Neural progenitor cell (in vitro differentiated cells): Measurements from ENCODE around the gene TRIM25. TPM values are rescaled to one million over a fixed set of nuclear protein-coding genes. Genes with fewer than 3 reads are reported as not detected.

Experiments
- DNase-seq: peaks from one replicate; pipeline ENCODE4 v3.0.0-alpha.2; 2016; ENCODE audit warnings: low spot score
- H2AFZ ChIP-seq: fragments of 200-600 bp; sonication (generic); replicated peaks from 2 replicates; pipeline ENCODE4 v1.6.1; 2016; ENCODE audit warnings: antibody characterized with exemption
- H3F3A ChIP-seq: fragments of 200-600 bp; sonication (generic); 2 replicates; pipeline ENCODE4 v1.6.1; 2016; ENCODE audit warnings: antibody characterized with exemption, low read depth
- H3K27ac ChIP-seq: fragments of 200-600 bp; sonication (generic); 2 replicates; pipeline ENCODE4 v1.5.1; 2016; ENCODE audit warnings: mild to moderate bottlenecking
- H3K27me3 ChIP-seq: fragments of 200-600 bp; sonication (generic); 2 replicates; pipeline ENCODE4 v1.6.1; 2016; ENCODE audit warnings: mild to moderate bottlenecking, moderate library complexity
- H3K36me3 ChIP-seq: fragments of 200-600 bp; sonication (generic); 2 replicates; pipeline ENCODE4 v1.5.1; 2016
- H3K4me1 ChIP-seq: fragments of 200-600 bp; sonication (generic); 2 replicates; pipeline ENCODE4 v1.6.1; 2016; ENCODE audit warnings: mixed run types
- H3K4me2 ChIP-seq: fragments of 200-600 bp; sonication (generic); 2 replicates; pipeline ENCODE4 v1.6.1; 2016
- H3K4me3 ChIP-seq: fragments of 200-600 bp; sonication (generic); 2 replicates; pipeline ENCODE4 v1.5.1; 2016
- H3K79me2 ChIP-seq: fragments of 200-600 bp; sonication (generic); 2 replicates; pipeline ENCODE4 v1.6.1; 2016; ENCODE audit warnings: low read depth
- H3K9ac ChIP-seq: fragments of 200-600 bp; sonication (generic); 2 replicates; pipeline ENCODE4 v1.6.1; 2016
- H3K9me3 ChIP-seq: fragments of 200-600 bp; sonication (generic); 2 replicates; pipeline ENCODE4 v1.5.1; 2016; ENCODE audit warnings: low read depth
- H4K20me1 ChIP-seq: fragments of 200-600 bp; sonication (generic); 2 replicates; pipeline ENCODE4 v1.6.1; 2016; ENCODE audit warnings: low read depth
- H3K27ac Mint-ChIP-seq: 3 replicates; pipeline ENCODE4 v1.8.0; 2021; ENCODE audit warnings: mixed read lengths
- H3K27me3 Mint-ChIP-seq: 2 replicates; pipeline ENCODE4 v1.8.0; 2022; ENCODE audit warnings: low read depth, mild to moderate bottlenecking, inconsistent platforms, moderate library complexity, mixed read lengths; ENCODE audit not compliant: insufficient read depth
- H3K36me3 Mint-ChIP-seq: 3 replicates; pipeline ENCODE4 v1.8.0; 2021; ENCODE audit warnings: mixed read lengths
- H3K4me1 Mint-ChIP-seq: 3 replicates; pipeline ENCODE4 v1.8.0; 2021; ENCODE audit warnings: mixed read lengths
- H3K4me3 Mint-ChIP-seq: 3 replicates; pipeline ENCODE4 v1.8.0; 2021; ENCODE audit warnings: mild to moderate bottlenecking, moderate library complexity, mixed read lengths
- H3K9me3 Mint-ChIP-seq: 3 replicates; pipeline ENCODE4 v1.8.0; 2020; ENCODE audit warnings: mixed read lengths
- EZH2 ChIP-seq: fragments of 200-600 bp; sonication (generic); IDR thresholded peaks from 2 replicates; pipeline ENCODE4 v1.6.1; 2017; ENCODE audit warnings: antibody characterized with exemption, mild to moderate bottlenecking, moderate library complexity
- EZH2phosphoT487 ChIP-seq: fragments of 200-600 bp; sonication (generic); IDR thresholded peaks from 2 replicates; pipeline ENCODE4 v1.6.1; 2017; ENCODE audit warnings: antibody characterized with exemption
- total RNA-seq: library from RNA; depleted of rRNA; stranded (reverse); fragments of >200 nt; gene quantifications from 2 replicates; pipeline ENCODE4 v1.2.3, GENCODE V29; 2015; ENCODE audit warnings: low replicate concordance
- TF ChIP-seq, protein P1 (sequence below): fragments of 200-600 bp; sonication (generic); IDR thresholded peaks from 2 replicates; pipeline ENCODE4 v1.5.1; 2017; ENCODE audit warnings: antibody characterized with exemption, mild to moderate bottlenecking

Gene TRIM25
- total RNA-seq, 1 donor from 2014 or later: 7.6 TPM

DNA sequence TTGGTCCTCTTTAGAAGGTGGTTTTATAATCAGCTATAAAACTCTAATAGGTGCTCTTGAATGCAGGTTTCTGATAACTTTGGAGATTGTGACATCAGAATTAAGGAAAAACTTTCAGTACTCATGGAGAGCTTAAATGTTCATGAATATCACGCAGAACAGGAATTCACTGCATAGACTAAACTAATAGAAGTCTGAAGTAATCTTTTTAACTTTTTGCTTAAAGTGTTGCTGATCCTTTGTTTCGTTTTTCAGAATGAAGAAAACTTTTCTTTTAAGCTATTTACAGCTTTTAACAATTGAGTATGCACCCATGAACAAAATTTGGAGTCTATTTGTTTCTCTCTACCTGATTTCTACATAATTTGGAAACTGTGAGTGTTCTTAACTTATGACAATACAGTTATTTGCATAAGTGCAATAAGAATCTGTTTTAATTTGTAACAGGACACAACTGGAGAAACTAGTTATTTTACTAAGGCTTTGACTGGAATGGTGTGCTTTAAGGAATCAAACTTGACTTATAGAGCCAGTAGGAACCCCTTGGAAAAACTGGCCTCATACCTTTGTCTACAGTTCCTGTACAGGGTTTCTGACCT lies 17.0 kb upstream of the TRIM25 start:
- Histone ChIP-seq H3K4me1 (no peaks in the 10 kb centered on the region), H3K9ac (no peak overlapping the region), H3K4me2 (no peak overlapping the region), H2AFZ (no peak overlapping the region), H4K20me1 (no peaks in the 10 kb centered on the region), H3K9me3 (peaks cover 28% of the 10 kb centered on the region), H3K36me3 (peaks cover 7% of the 10 kb centered on the region), H3K27ac (no peak overlapping the region), H3K4me3 (no peak overlapping the region), H3K27me3 (no peaks in the 10 kb centered on the region), H3F3A (no peaks in the 10 kb centered on the region), H3K79me2 (no peaks in the 10 kb centered on the region)
- Mint-ChIP-seq H3K9me3 (peaks cover 38% of the 10 kb centered on the region), H3K4me1 (no peaks in the 10 kb centered on the region), H3K27me3 (peaks cover 5% of the 10 kb centered on the region), H3K36me3 (peaks cover 24% of the 10 kb centered on the region), H3K4me3 (no peak overlapping the region), H3K27ac (no peak overlapping the region)
- no peak for DNase-seq
- TF ChIP-seq, protein P1, sequence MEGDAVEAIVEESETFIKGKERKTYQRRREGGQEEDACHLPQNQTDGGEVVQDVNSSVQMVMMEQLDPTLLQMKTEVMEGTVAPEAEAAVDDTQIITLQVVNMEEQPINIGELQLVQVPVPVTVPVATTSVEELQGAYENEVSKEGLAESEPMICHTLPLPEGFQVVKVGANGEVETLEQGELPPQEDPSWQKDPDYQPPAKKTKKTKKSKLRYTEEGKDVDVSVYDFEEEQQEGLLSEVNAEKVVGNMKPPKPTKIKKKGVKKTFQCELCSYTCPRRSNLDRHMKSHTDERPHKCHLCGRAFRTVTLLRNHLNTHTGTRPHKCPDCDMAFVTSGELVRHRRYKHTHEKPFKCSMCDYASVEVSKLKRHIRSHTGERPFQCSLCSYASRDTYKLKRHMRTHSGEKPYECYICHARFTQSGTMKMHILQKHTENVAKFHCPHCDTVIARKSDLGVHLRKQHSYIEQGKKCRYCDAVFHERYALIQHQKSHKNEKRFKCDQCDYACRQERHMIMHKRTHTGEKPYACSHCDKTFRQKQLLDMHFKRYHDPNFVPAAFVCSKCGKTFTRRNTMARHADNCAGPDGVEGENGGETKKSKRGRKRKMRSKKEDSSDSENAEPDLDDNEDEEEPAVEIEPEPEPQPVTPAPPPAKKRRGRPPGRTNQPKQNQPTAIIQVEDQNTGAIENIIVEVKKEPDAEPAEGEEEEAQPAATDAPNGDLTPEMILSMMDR: no peak
- TF ChIP-seq EZH2phosphoT487 (no peak), EZH2 (no peak)

DNA sequence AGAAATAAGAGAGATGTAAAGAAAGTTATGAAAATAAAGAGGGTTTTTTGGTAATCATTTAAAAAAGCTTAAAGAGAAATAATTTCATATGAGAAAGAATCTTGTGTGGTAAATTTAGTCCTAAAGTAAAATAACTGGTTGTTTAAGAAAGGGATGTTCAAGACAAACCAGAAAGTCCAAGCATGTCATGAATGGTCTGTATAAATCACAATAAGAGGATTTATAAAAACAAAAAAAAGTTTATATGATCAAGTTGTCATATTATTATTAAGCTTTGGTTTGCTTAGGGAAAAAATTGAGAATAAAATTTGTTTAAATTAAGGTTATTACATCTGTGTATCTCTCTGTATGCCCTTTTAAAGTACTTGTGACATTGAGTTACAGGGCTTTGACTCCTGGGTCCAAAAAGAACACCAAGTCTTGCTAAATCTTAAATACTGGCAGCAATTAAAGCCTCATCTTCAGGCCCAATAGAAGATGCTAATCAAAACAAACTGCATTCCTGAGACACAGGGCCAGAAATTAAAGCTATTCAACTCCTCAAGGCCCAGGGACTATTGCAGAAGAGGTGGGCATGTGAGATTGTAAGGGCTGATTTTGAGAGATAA lies 15.6 kb upstream of the TRIM25 start:
- Histone ChIP-seq H3K9me3 (peaks cover 28% of the 10 kb centered on the region), H3K27me3 (no peaks in the 10 kb centered on the region), H3K4me1 (no peaks in the 10 kb centered on the region), H4K20me1 (no peaks in the 10 kb centered on the region), H3F3A (no peaks in the 10 kb centered on the region), H3K79me2 (no peaks in the 10 kb centered on the region), H3K9ac (no peak overlapping the region), H3K27ac (no peak overlapping the region), H3K4me2 (no peak overlapping the region), H3K4me3 (no peak overlapping the region), H3K36me3 (peaks cover 7% of the 10 kb centered on the region), H2AFZ (no peak overlapping the region)
- TF ChIP-seq EZH2phosphoT487 (no peak), EZH2 (no peak)
- TF ChIP-seq, protein P1: no peak
- Mint-ChIP-seq H3K9me3 (peaks cover 38% of the 10 kb centered on the region), H3K27ac (no peak overlapping the region), H3K4me3 (no peak overlapping the region), H3K4me1 (no peaks in the 10 kb centered on the region), H3K36me3 (peaks cover 16% of the 10 kb centered on the region), H3K27me3 (peaks cover 5% of the 10 kb centered on the region)
- DNase-seq: peak; percentile 49

DNA sequence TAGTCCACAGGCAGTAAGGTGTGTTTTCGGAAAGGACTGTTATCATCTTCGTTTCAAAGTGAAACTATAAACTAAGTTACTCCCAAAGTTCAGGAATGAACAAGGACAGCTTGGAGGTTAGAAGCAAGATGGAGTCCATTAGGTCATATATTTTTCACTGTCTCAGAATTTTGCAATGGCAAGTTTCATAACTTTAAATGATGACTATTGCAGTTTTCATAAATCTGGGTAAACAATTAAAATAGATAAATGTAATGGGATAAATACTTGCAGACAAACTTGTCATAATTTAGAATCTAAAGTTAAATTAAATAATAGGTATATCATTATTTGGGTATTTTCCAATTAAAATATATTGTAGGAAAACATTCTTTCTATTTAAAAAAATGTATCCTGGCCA lies 14.7 kb upstream of the TRIM25 start:
- TF ChIP-seq, protein P1: no peak
- TF ChIP-seq EZH2phosphoT487: no peak
- no peak for TF ChIP-seq EZH2
- no peaks in the 10 kb centered on the region for H4K20me1 ChIP-seq
- no peak overlapping the region for H3K4me2 ChIP-seq
- peaks cover 7% of the 10 kb centered on the region for H3K36me3 ChIP-seq
- H2AFZ ChIP-seq: no peak overlapping the region
- no peaks in the 10 kb centered on the region for H3K4me1 Mint-ChIP-seq
- no peak overlapping the region for H3K9ac ChIP-seq
- H3K4me1 ChIP-seq: no peaks in the 10 kb centered on the region
- H3K27ac ChIP-seq: no peak overlapping the region
- no peak overlapping the region for H3K27ac Mint-ChIP-seq
- peaks cover 10% of the 10 kb centered on the region for H3K36me3 Mint-ChIP-seq
- no peaks in the 10 kb centered on the region for H3K79me2 ChIP-seq
- no peak overlapping the region for H3K4me3 Mint-ChIP-seq
- no peak for DNase-seq
- H3K4me3 ChIP-seq: no peak overlapping the region
- peaks cover 4% of the 10 kb centered on the region for H3K27me3 Mint-ChIP-seq
- no peaks in the 10 kb centered on the region for H3K27me3 ChIP-seq
- H3K9me3 ChIP-seq: peaks cover 28% of the 10 kb centered on the region
- H3F3A ChIP-seq: no peaks in the 10 kb centered on the region
- H3K9me3 Mint-ChIP-seq: peaks cover 38% of the 10 kb centered on the region
